Subcutaneous abdominal adipose tissue (tissue), 5 donors: ENCODE results near the gene UTP3.
"Not testable (repeated sequence)": the region's sequence is repeated elsewhere in the genome, so short reads cannot be mapped to it uniquely, and the experiment has no call there.

Experiments
- H3K27ac ChIP-seq: one replicate; pipeline ENCODE4 v1.7.0; 2013; ENCODE audit warnings: low read depth, mild to moderate bottlenecking, inconsistent platforms, low read length, moderate library complexity
- H3K27me3 ChIP-seq, 5 donors: one replicate each; pipeline ENCODE4 v1.7.0; 2013; ENCODE audit warnings: low read length in 5 of 5, inconsistent platforms in 1 of 5; ENCODE audit not compliant: control insufficient read depth in 5 of 5, insufficient read depth in 4 of 5
- H3K36me3 ChIP-seq, 5 donors: one replicate each; pipeline ENCODE4 v1.7.0; 2013; ENCODE audit warnings: low read length in 5 of 5; ENCODE audit not compliant: control insufficient read depth in 5 of 5, insufficient read depth in 5 of 5
- H3K4me1 ChIP-seq, 5 donors: one replicate each; pipeline ENCODE4 v1.7.0; 2013; ENCODE audit warnings: low read length in 5 of 5, mild to moderate bottlenecking in 3 of 5, moderate library complexity in 1 of 5; ENCODE audit not compliant: control insufficient read depth in 5 of 5, insufficient read depth in 5 of 5
- H3K4me3 ChIP-seq, 5 donors: one replicate each; pipeline ENCODE4 v1.7.0; 2013; ENCODE audit warnings: low read length in 5 of 5, low read depth in 1 of 5
- H3K9ac ChIP-seq, 5 donors: one replicate each; pipeline ENCODE4 v1.7.0; 2013; ENCODE audit warnings: low read length in 5 of 5, mild to moderate bottlenecking in 4 of 5, moderate library complexity in 3 of 5
- H3K9me3 ChIP-seq, 5 donors: one replicate each; pipeline ENCODE4 v1.7.0; 2013; ENCODE audit warnings: low read length in 5 of 5; ENCODE audit not compliant: control insufficient read depth in 5 of 5
- donor health status: healthy.
- donor health status: healthy.
- donor health status: healthy.
- donor health status: healthy.
- donor health status: healthy.

UTP3 gene, protein sequence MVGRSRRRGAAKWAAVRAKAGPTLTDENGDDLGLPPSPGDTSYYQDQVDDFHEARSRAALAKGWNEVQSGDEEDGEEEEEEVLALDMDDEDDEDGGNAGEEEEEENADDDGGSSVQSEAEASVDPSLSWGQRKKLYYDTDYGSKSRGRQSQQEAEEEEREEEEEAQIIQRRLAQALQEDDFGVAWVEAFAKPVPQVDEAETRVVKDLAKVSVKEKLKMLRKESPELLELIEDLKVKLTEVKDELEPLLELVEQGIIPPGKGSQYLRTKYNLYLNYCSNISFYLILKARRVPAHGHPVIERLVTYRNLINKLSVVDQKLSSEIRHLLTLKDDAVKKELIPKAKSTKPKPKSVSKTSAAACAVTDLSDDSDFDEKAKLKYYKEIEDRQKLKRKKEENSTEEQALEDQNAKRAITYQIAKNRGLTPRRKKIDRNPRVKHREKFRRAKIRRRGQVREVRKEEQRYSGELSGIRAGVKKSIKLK

DNA sequence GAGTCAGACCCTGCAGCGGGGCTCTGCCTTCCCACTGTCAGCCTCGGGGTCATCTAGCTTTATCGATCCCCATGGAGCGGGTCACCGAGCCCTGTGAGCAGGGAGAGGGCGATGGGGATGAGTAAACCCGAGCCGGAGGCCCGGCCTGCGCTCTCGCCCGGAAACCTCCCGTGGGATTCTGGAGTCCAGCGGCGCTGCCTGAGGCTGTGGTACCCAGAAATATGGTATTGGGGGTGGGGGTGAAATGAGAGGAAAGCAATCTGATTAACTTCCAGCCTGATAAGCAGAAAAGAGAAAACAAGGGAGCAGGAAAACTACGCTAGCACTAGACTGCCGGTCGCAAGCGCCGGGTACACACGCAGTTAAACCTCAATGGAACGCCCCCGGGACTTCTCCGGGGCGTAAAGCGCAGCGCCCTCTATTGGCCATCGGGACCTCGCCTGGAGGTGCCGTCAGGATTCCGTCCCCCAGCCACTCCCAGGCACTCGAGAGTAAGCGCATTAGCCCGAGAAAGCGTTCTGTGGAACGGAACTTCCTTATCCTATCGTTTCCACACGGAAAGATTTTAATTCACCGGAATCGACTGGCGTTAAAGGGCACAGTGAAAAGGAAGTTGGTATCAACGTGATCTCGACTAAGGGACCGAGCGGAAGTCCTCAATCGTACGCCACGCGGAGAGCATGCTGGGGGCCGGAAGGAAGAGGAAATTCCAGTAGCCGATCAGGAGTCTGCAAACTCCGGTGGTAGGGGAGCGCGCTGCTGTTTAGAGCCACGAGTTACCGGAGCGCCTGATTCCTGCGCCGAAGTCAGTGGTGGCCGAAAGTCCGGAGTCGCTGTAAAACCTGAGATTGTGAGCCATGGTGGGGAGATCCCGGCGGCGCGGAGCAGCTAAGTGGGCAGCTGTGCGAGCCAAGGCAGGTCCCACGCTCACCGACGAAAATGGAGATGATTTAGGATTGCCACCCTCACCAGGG lies at the start of gene UTP3:
Gene UTP3, plus strand, starts transcription at position 712 of the 974 bp plus-strand sequence. Its CDS starts 146 bp downstream, at position 858.
- Histone ChIP-seq H3K9me3 (no peaks in the 10 kb centered on the region), H3K4me3 (peak within 1 kb of the TSS; percentile 77 to 100 (median 97)), H3K9ac (peak within 1 kb of the TSS; percentile 76 to 96 (median 92)), H3K36me3 (peaks cover 0 to 5% (median 2%) of the 10 kb centered on the region in 5 donors), H3K27ac (peak within 1 kb of the TSS; percentile 96), H3K27me3 (no peaks in the 10 kb centered on the region), H3K4me1 (peaks cover 9 to 39% (median 28%) of the 10 kb centered on the region in 5 donors)

DNA sequence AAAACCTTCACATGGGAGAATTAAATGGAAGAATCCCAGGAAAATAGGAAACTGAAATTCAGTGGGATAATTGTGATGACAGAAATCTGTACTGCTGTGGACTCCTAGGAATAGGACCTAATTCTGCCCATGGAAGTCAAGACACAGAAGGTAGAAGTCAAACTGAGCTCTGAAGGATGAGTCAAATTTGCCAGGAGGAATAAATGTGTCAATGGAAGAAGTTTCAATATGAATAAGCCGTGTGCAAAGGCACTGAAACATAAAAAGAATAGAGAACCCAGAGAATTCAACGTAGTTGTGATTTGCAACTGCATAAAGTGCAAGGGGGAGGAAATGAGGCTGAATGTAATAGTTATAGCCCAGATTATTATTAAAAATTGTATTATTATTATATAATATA lies 48.1 kb upstream of the UTP3 start:
- Histone ChIP-seq H3K9ac (no peak overlapping the region), H3K9me3 (no peaks in the 10 kb centered on the region), H3K36me3 (no peaks in the 10 kb centered on the region), H3K27me3 (no peaks in the 10 kb centered on the region), H3K27ac (no peak overlapping the region), H3K4me1 (peaks cover 0 to 2% (median 0%) of the 10 kb centered on the region in 5 donors), H3K4me3 (no peak overlapping the region)

DNA sequence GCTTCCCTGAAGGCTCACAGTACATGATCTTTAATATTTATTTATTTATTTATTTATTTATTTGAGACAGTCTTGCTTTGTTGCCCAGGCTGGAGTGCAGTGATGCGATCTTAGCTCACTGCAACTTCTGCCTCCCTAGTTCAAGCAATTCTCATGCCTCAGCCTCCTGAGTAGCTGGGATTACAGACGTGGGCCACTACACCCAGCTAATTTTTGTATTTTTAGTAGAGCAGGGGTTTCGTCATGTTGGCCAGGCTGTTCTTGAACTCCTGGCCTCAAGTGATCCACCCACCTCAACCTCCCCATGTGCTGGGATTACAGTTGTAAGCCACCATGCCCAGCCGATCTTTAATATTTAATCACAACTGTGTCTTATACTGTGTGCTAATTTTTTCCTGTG lies 37.6 kb upstream of the UTP3 start:
- H3K27me3 ChIP-seq, H3K36me3 ChIP-seq, H3K4me1 ChIP-seq, H3K27ac ChIP-seq, H3K9me3 ChIP-seq, H3K4me3 ChIP-seq, H3K9ac ChIP-seq: not testable (repeated sequence)

DNA sequence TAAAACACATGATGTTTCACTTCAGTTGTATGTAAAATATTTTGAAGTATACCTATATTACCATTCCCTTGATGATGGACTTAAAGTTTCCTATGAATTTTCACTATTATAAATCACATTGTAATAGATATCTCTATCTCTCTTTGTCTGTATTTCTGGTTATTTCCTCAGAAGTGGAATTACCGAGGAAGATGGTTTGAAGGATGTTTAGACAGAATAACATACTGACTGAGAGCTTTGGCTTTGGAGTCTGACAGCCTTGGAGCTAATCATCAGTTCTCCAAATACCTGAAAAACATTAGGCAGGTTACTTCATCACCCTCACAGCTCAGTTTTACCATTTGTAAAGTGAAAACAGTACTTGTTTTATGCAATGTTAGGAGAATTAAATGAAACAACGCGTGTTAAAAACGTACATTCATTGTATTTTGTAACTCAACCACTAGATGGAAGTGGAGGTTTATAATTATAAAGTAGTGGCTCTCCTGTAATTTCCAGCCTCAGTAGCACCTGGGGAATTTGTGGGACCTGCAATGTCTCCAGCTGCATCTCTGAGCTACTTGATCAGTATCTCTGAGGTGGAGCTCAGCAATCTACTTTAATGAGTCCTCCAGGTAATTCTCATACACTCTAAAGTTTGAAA lies 36.3 kb upstream of the UTP3 start:
- Histone ChIP-seq H3K9me3 (no peaks in the 10 kb centered on the region), H3K9ac (no peak overlapping the region), H3K36me3 (no peaks in the 10 kb centered on the region), H3K27me3 (peaks cover 0 to 4% (median 0%) of the 10 kb centered on the region in 5 donors), H3K4me1 (no peaks in the 10 kb centered on the region), H3K27ac (no peak overlapping the region), H3K4me3 (no peak overlapping the region)

DNA sequence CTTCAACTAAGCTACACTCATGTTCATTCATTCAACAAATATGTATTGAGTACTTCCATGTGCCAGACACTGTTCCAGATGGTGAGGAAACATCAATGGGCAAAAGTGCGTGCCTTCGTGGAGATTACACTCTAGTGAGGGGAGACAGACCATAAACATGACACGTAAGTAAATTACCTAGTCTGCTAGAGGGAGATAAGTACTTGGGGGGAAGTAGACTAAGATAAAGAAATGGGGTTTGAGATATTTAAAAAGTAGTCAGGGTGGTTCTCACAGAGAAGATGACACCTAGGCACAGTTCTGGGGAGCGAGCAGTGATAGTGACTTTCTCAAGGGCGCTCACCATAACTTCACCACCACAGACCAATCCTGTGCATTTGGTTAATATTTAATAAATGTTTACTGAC lies 33.7 kb upstream of the UTP3 start:
- peaks cover 0 to 8% (median 0%) of the 10 kb centered on the region in 5 donors for H3K27me3 ChIP-seq
- H3K4me1 ChIP-seq = no peaks in the 10 kb centered on the region
- H3K36me3 ChIP-seq = no peaks in the 10 kb centered on the region
- no peak overlapping the region for H3K9ac ChIP-seq
- no peak overlapping the region for H3K4me3 ChIP-seq
- no peaks in the 10 kb centered on the region for H3K9me3 ChIP-seq
- no peak overlapping the region for H3K27ac ChIP-seq

DNA sequence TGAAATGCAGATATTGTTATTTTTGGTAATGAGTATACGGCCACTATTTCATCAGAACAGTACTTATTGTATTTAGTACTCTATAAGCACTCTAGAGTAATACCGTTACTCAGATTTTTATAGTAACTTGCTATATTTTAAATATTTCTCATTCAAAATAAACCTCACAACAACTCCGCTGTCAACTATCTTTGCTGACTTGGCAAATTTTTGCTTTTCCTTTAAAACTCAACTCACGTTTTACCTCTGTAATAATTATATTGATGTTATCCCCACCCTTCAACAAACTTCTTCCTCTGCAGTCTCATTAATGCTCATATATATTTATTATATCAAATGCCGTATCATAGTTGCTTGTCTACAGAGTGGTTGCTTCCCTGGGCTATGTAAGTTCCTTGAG lies 31.0 kb upstream of the UTP3 start:
- H3K4me1 ChIP-seq = no peaks in the 10 kb centered on the region
- peaks cover 0 to 8% (median 0%) of the 10 kb centered on the region in 5 donors for H3K27me3 ChIP-seq
- no peaks in the 10 kb centered on the region for H3K36me3 ChIP-seq
- H3K27ac ChIP-seq = no peak overlapping the region
- H3K4me3 ChIP-seq = no peak overlapping the region
- H3K9me3 ChIP-seq = no peaks in the 10 kb centered on the region
- H3K9ac ChIP-seq = no peak overlapping the region

DNA sequence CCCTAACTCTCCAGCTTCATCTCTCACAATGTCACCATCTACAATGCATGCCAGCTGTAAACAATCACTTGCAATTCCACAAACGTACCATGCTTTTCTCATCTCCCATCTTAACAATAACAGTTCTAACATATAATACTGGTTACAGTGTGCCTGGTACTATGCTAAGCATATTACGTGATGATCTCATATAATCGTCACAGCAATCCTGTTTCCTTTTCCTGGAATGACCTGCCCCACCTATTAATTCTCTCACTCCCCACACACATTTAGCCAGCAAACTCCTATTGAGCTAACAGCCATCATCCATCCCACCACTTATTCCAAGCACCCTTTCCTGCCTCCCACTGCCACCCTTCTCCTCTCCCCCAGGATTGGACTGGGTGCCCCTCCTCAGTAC lies 29.9 kb upstream of the UTP3 start:
- Histone ChIP-seq H3K9ac (no peak overlapping the region), H3K4me1 (no peaks in the 10 kb centered on the region), H3K27me3 (peaks cover 0 to 8% (median 0%) of the 10 kb centered on the region in 5 donors), H3K27ac (no peak overlapping the region), H3K9me3 (no peaks in the 10 kb centered on the region), H3K36me3 (no peaks in the 10 kb centered on the region), H3K4me3 (no peak overlapping the region)

DNA sequence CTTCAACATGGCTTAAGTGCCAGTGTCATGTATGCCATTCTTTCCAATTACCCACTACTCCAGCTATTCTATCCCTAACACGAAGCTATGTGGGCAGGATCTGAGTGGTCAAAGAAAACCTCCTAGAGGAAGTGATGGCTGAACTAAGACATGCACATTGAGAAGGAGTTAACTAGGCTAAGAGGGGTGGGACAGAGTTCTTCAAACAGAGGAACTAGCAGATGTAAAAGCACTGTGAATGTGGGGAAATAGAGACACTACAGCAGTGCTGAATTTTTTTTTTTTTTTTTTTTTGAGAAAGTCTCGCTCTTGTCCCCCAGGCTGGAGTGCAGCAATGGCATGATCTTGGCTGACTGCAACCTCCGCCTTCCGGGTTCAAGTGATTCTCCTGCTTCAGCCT lies 28.2 kb upstream of the UTP3 start:
- Histone ChIP-seq H3K9ac (no peak overlapping the region), H3K4me1 (no peaks in the 10 kb centered on the region), H3K4me3 (no peak overlapping the region), H3K27me3 (peaks cover 0 to 4% (median 0%) of the 10 kb centered on the region in 5 donors), H3K36me3 (no peaks in the 10 kb centered on the region), H3K27ac (no peak overlapping the region), H3K9me3 (no peaks in the 10 kb centered on the region)

DNA sequence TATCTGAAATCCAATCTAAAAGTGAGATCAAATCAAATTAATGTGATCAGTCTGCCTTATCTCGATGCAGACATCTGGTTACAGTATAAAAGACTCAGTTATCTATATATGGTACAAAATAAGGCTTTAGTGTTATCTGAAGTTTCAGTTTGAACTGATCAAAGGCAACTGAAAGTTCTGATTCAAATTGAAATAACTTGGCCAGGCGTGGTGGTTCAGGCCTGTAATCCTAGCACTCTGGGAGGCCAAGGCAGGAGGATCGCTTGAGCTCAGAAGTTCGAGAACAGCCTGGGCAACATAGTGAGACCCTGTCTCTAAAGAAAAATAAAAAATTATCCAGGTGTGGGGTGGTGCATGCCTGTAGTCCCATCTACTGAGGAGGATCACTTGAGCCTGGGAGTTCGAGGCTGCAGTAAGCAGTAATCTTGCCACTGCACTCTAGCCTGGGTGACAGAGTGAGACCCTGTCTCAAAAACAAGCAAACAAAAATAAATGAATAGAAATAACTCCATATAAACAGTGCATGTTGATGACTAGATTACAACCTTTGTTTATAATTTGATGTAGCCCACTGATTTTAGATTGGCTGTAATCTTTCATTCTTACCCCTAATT lies 26.9 kb upstream of the UTP3 start:
- not testable (repeated sequence) for H3K27ac ChIP-seq, H3K9ac ChIP-seq, H3K4me1 ChIP-seq, H3K36me3 ChIP-seq, H3K9me3 ChIP-seq, H3K27me3 ChIP-seq, H3K4me3 ChIP-seq
